Liver (tissue), 3 donors: Measurements from ENCODE around the gene SRSF3.

Source experiments
- EGR1 ChIP-seq, 2 donors: IDR thresholded peaks; 2 replicates each; pipeline ENCODE4 v1.6.1; 2016 to 2018; ENCODE audit warnings: antibody characterized with exemption in 2 of 2, low read depth in 2 of 2
- TF ChIP-seq, protein P1 (sequence below): fragments of 150-350 bp; IDR thresholded peaks from 2 replicates; pipeline ENCODE4 v1.5.1; 2017; ENCODE audit warnings: improper control_type of control experiment, low read depth, low read length; ENCODE audit not compliant: missing input control
- TF ChIP-seq, protein P2 (sequence below): IDR thresholded peaks from 2 replicates; pipeline ENCODE4 v1.6.1; 2016; ENCODE audit warnings: antibody characterized with exemption, mild to moderate bottlenecking
- TF ChIP-seq, protein P3 (sequence below): IDR thresholded peaks from 2 replicates; pipeline ENCODE4 v1.6.1; 2016; ENCODE audit warnings: antibody characterized with exemption
- TF ChIP-seq, protein P4 (sequence below): IDR thresholded peaks from 2 replicates; pipeline ENCODE4 v1.6.1; 2016; ENCODE audit warnings: antibody characterized with exemption
- donor health status: healthy.
- donor health status: healthy.

DNA sequence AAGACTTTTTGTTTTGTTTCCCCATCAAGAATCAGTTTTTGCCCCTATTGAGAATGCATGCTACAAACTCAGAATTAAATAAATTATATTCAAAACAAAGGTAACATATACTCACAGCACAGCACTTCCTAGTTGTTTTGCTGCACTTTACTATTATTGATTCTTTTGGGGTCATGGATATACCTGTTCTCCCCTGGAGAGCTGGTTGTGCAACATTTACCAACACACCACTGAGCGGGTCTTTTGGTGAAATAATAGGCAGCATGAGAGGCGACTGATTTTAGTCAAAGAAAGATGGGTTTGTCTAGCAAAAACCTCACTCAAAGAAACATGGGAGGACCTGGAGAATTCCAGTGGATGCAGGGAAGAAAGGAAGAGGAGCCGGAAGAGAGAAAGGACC lies 44.4 kb downstream of the SRSF3 start:
- TF ChIP-seq, protein P1, sequence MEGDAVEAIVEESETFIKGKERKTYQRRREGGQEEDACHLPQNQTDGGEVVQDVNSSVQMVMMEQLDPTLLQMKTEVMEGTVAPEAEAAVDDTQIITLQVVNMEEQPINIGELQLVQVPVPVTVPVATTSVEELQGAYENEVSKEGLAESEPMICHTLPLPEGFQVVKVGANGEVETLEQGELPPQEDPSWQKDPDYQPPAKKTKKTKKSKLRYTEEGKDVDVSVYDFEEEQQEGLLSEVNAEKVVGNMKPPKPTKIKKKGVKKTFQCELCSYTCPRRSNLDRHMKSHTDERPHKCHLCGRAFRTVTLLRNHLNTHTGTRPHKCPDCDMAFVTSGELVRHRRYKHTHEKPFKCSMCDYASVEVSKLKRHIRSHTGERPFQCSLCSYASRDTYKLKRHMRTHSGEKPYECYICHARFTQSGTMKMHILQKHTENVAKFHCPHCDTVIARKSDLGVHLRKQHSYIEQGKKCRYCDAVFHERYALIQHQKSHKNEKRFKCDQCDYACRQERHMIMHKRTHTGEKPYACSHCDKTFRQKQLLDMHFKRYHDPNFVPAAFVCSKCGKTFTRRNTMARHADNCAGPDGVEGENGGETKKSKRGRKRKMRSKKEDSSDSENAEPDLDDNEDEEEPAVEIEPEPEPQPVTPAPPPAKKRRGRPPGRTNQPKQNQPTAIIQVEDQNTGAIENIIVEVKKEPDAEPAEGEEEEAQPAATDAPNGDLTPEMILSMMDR, result no peak
- TF ChIP-seq, protein P2, sequence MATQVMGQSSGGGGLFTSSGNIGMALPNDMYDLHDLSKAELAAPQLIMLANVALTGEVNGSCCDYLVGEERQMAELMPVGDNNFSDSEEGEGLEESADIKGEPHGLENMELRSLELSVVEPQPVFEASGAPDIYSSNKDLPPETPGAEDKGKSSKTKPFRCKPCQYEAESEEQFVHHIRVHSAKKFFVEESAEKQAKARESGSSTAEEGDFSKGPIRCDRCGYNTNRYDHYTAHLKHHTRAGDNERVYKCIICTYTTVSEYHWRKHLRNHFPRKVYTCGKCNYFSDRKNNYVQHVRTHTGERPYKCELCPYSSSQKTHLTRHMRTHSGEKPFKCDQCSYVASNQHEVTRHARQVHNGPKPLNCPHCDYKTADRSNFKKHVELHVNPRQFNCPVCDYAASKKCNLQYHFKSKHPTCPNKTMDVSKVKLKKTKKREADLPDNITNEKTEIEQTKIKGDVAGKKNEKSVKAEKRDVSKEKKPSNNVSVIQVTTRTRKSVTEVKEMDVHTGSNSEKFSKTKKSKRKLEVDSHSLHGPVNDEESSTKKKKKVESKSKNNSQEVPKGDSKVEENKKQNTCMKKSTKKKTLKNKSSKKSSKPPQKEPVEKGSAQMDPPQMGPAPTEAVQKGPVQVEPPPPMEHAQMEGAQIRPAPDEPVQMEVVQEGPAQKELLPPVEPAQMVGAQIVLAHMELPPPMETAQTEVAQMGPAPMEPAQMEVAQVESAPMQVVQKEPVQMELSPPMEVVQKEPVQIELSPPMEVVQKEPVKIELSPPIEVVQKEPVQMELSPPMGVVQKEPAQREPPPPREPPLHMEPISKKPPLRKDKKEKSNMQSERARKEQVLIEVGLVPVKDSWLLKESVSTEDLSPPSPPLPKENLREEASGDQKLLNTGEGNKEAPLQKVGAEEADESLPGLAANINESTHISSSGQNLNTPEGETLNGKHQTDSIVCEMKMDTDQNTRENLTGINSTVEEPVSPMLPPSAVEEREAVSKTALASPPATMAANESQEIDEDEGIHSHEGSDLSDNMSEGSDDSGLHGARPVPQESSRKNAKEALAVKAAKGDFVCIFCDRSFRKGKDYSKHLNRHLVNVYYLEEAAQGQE, result peak; percentile 13
- TF ChIP-seq, protein P3, sequence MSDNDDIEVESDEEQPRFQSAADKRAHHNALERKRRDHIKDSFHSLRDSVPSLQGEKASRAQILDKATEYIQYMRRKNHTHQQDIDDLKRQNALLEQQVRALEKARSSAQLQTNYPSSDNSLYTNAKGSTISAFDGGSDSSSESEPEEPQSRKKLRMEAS, result peak; percentile 64
- TF ChIP-seq, protein P4, sequence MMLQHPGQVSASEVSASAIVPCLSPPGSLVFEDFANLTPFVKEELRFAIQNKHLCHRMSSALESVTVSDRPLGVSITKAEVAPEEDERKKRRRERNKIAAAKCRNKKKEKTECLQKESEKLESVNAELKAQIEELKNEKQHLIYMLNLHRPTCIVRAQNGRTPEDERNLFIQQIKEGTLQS, result no peak
- TF ChIP-seq EGR1 (IDR thresholded peaks at IDR 0.05; ENCODE audit: low read depth in 2 of 2), result peak in 1 of 2 donors; percentile 47
